ENCODE measurements around the gene ANKRD11. TPM values are rescaled to one million over a fixed set of nuclear protein-coding genes. Genes with fewer than 3 reads are reported as not detected.
"Not testable (repeated sequence)": the region's sequence is repeated elsewhere in the genome, so short reads cannot be mapped to it uniquely, and the experiment has no call there.

ANKRD11 gene
- total and polyA plus RNA-seq, 7 donors, result 30.6 to 161 (median 42.8) TPM

- Histone ChIP-seq H3K27me3 (no peaks in the 10 kb centered on the region), H3K9me3 (no peaks in the 10 kb centered on the region), H3K4me1 (no peaks in the 10 kb centered on the region), H3K36me3 (peaks cover 24 to 57% (median 33%) of the 10 kb centered on the region in 4 donors), H3K27ac (no peak overlapping the region), H3K4me3 (no peak overlapping the region)
- DNase-seq, result no peak
- TF ChIP-seq POLR2AphosphoS5 (IDR thresholded peaks at IDR 0.05), result no peak
- no peak for TF ChIP-seq EP300 (IDR thresholded peaks at IDR 0.05)
- TF ChIP-seq, protein P1, sequence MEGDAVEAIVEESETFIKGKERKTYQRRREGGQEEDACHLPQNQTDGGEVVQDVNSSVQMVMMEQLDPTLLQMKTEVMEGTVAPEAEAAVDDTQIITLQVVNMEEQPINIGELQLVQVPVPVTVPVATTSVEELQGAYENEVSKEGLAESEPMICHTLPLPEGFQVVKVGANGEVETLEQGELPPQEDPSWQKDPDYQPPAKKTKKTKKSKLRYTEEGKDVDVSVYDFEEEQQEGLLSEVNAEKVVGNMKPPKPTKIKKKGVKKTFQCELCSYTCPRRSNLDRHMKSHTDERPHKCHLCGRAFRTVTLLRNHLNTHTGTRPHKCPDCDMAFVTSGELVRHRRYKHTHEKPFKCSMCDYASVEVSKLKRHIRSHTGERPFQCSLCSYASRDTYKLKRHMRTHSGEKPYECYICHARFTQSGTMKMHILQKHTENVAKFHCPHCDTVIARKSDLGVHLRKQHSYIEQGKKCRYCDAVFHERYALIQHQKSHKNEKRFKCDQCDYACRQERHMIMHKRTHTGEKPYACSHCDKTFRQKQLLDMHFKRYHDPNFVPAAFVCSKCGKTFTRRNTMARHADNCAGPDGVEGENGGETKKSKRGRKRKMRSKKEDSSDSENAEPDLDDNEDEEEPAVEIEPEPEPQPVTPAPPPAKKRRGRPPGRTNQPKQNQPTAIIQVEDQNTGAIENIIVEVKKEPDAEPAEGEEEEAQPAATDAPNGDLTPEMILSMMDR (IDR thresholded peaks at IDR 0.05), result no peak
- TF ChIP-seq POLR2A (IDR thresholded peaks at IDR 0.05), result no peak
- WGBS, 2 donors, result 93 to 95% methylated on average over 17 of the region's 17 CpGs
- intact Hi-C loops (cut with DNase I), result no loop called here
Observed at GRCh38 chr16:89266521-89267134, 223.7 kb downstream of the ANKRD11 start.

DNA sequence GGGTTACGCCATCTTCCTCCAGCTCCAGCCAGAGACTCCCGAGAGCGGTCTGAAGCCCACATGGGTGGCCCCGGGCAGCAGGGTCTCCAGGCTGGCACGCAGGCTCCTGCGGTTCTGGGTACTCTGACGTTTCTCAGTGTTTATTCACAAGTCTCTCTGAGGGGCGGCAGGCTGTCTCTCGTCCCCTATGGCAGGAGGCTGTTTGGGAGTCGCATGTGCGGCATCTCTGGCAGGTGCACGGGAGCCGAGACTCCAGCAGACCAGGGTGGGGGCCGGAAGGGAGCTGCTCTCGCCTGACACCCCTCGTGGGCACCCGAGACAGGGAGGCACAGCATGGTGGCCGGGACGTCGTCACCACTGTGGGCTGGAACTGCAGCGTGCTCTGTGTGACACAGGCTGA, 224.7 kb downstream of the ANKRD11 start:
- Histone ChIP-seq H3K27ac (no peak overlapping the region), H3K27me3 (no peaks in the 10 kb centered on the region), H3K4me1 (no peaks in the 10 kb centered on the region), H3K4me3 (no peak overlapping the region), H3K36me3 (peaks cover 19 to 48% (median 28%) of the 10 kb centered on the region in 4 donors), H3K9me3 (no peaks in the 10 kb centered on the region)
- TF ChIP-seq POLR2A (IDR thresholded peaks at IDR 0.05), result no peak
- TF ChIP-seq POLR2AphosphoS5 (IDR thresholded peaks at IDR 0.05), result no peak
- TF ChIP-seq, protein P1 (IDR thresholded peaks at IDR 0.05), result no peak
- no peak for TF ChIP-seq EP300 (IDR thresholded peaks at IDR 0.05)
- intact Hi-C loops (cut with DNase I), result no loop called here
- no peak for DNase-seq
- 93 to 94% methylated on average over 21 of the region's 21 CpGs for WGBS, 2 donors

DNA sequence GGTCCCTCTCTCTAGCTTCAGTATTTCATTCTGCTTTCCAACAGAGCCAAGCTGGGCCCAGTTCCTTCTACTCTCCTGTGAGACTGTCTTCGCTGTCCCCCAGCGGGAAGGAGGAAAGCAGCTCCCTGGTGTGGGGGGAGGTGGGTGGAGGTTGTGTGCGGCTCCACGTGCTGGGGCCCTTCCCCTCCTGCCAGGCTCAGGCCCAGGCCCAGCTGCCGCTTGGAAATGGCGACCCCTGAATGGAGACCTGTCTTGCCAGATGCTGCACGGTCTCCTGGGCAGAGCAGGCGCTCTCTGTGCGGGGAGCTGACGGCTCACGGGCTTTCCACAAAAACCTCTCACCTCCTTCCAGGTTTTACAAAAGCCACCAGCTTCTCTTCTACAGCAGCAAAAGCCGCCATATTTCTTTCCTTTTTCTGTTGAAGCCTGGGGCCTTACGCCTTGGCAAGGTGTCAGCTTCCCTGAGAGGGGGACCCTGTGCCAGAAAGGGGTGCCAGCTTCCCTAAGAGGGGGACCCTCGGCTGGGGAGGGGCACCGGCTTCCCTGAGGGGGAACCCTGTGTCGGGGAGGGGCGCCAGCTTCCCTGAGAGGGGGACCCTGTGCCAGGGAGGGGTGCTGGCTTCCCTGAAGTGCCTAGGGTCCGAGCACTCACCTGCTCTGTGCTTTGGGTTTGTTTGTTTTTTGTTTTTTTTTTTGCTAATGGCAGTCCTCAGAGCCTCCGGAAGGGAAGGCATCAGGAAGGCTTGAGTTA, 225.4 kb downstream of the ANKRD11 start:
- Histone ChIP-seq H3K36me3 (peaks cover 12 to 42% (median 21%) of the 10 kb centered on the region in 4 donors), H3K9me3 (no peaks in the 10 kb centered on the region), H3K4me3 (no peak overlapping the region), H3K27me3 (peaks cover 0 to 3% (median 0%) of the 10 kb centered on the region in 3 donors), H3K4me1 (no peaks in the 10 kb centered on the region), H3K27ac (no peak overlapping the region)
- TF ChIP-seq POLR2A (IDR thresholded peaks at IDR 0.05) (no peak), EP300 (IDR thresholded peaks at IDR 0.05) (no peak), POLR2AphosphoS5 (IDR thresholded peaks at IDR 0.05) (no peak)
- TF ChIP-seq, protein P1 (IDR thresholded peaks at IDR 0.05), result no peak
- no peak for DNase-seq
- intact Hi-C loops (cut with DNase I), result no loop called here
- 93% methylated on average over 19 of the region's 19 CpGs for WGBS, 2 donors

GRCh38 chr16:89261691-89262563, 228.4 kb downstream of the ANKRD11 start:
- intact Hi-C loops (cut with DNase I), result no loop called here
- TF ChIP-seq POLR2AphosphoS5 (IDR thresholded peaks at IDR 0.05), result no peak
- TF ChIP-seq, protein P1 (IDR thresholded peaks at IDR 0.05), result no peak
- TF ChIP-seq EP300 (IDR thresholded peaks at IDR 0.05), result no peak
- no peak for TF ChIP-seq POLR2A (IDR thresholded peaks at IDR 0.05)
- Histone ChIP-seq H3K27me3 (peaks cover 11 to 28% (median 19%) of the 10 kb centered on the region in 3 donors), H3K9me3 (no peaks in the 10 kb centered on the region), H3K4me1 (peaks cover 0 to 9% (median 8%) of the 10 kb centered on the region in 4 donors), H3K36me3 (peaks cover 3 to 19% (median 7%) of the 10 kb centered on the region in 4 donors), H3K27ac (peak overlapping the region in 2 of 4 donors; percentile 19 to 39), H3K4me3 (peak overlapping the region in 2 of 4 donors; percentile 6 to 10)
- WGBS, 2 donors, result 76 to 83% methylated on average over 30 of the region's 30 CpGs
- peak; percentile 64 for DNase-seq

- intact Hi-C loops (cut with DNase I); DNase-seq; H3K27ac ChIP-seq; H3K9me3 ChIP-seq; H3K36me3 ChIP-seq; H3K4me3 ChIP-seq: not testable (repeated sequence)
- peaks cover 0 to 14% (median 13%) of the 10 kb centered on the region in 4 donors for H3K4me1 ChIP-seq
- WGBS, 2 donors, result 95 to 98% methylated on average over 13 of the region's 13 CpGs
- peaks cover 14 to 35% (median 25%) of the 10 kb centered on the region in 3 donors for H3K27me3 ChIP-seq
Observed at GRCh38 chr16:89259901-89260300, 230.5 kb downstream of the ANKRD11 start.
